OCI-LY3 (cell line): Measurements from ENCODE around the gene BCAP31.

Experiments used
- CTCF ChIP-seq: fragments of 200-600, 300-600 bp; sonication (generic); IDR thresholded peaks from 2 replicates; pipeline ENCODE4 v1.5.1; 2014; ENCODE audit warnings: antibody characterized with exemption, low read length, low read depth
- EZH2phosphoT487 ChIP-seq: fragments of 200-600 bp; shearing (Covaris generic); IDR thresholded peaks from 2 replicates; pipeline ENCODE4 v1.6.1; 2018; ENCODE audit warnings: antibody characterized with exemption, mixed run types, low read depth

GRCh38 chrX:153769865-153770600 lies 45.8 kb upstream of the BCAP31 start:
- no peak for TF ChIP-seq CTCF
- no peak for TF ChIP-seq EZH2phosphoT487
